ENCODE measurements around the gene PODNL1.

The PODNL1 gene

DNA sequence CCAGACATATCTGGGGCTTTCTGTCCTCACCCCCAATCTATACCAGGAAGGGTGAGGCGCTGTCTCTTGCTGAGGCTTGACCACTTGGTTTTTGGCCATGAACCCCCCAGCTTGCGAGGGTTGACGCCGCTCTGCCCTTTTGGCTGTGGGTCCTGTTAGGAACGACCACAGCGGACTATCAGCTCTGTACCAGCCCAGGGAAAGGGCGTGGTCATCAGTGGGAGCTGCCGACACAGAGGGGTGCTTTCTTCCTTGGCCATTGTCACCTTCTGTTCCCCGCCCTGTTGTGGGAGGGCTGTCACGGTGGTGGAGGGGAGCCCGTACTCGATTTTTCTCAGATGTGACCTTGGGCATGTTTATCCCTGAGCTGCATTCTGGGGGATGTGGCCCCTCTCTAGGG, 19.8 kb upstream of the PODNL1 start:
- TF ChIP-seq, protein P1, sequence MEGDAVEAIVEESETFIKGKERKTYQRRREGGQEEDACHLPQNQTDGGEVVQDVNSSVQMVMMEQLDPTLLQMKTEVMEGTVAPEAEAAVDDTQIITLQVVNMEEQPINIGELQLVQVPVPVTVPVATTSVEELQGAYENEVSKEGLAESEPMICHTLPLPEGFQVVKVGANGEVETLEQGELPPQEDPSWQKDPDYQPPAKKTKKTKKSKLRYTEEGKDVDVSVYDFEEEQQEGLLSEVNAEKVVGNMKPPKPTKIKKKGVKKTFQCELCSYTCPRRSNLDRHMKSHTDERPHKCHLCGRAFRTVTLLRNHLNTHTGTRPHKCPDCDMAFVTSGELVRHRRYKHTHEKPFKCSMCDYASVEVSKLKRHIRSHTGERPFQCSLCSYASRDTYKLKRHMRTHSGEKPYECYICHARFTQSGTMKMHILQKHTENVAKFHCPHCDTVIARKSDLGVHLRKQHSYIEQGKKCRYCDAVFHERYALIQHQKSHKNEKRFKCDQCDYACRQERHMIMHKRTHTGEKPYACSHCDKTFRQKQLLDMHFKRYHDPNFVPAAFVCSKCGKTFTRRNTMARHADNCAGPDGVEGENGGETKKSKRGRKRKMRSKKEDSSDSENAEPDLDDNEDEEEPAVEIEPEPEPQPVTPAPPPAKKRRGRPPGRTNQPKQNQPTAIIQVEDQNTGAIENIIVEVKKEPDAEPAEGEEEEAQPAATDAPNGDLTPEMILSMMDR (IDR thresholded peaks at IDR 0.05; ENCODE audit: low read depth, low read length, missing control alignments), result no peak
- in situ Hi-C loops (cut with HindIII; ENCODE audit: low sequenced_read_pairs), result no loop called here
- DNase-seq (ENCODE audit: low read depth), result no peak
- no peak overlapping the region for H3K4me3 ChIP-seq (ENCODE audit: low read depth, low read length)

DNA sequence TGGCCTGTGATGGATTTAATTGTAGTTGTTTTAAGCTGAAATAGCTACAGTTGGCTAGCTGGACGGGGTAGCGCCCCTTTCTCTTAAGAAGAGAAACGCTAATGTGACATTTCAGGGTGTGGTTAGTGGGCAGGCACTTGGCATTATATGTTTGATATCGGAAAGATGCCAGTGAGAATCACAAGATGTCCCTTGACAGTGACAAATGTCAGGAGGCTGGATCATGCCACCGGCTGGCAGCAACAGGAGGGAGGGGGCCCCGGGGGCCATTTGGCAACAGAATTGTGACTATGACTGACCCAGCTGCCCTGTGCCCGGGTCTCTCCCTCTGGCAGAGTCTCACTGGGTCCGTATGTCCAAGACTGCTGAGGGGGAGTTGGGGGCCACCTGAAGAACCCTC, 18.8 kb upstream of the PODNL1 start:
- no peak overlapping the region for H3K4me3 ChIP-seq (ENCODE audit: low read depth, low read length)
- DNase-seq (ENCODE audit: low read depth), result no peak
- in situ Hi-C loops (cut with HindIII; ENCODE audit: low sequenced_read_pairs), result no loop called here
- TF ChIP-seq, protein P1 (IDR thresholded peaks at IDR 0.05; ENCODE audit: low read depth, low read length, missing control alignments), result no peak

DNA sequence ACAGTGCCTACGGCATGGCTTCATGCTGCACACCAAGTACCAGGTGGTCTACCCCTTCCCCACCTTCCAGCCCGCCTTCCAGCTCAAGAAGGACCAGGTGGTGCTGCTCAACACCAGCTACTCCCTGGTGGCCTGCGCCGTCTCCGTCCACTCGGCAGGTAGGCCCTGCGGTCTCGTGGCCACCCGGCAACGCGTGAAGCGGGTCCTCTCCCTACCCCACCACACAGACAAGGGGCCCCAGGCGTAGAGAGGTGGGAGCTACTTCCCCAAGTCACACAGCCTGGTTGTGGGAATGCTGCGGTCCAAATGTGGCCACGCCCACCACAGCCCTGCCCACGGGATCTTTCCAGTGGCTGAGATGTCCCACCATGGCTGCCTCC, 18.1 kb upstream of the PODNL1 start:
- no peak for DNase-seq (ENCODE audit: low read depth)
- no peak overlapping the region for H3K4me3 ChIP-seq (ENCODE audit: low read depth, low read length)
- TF ChIP-seq, protein P1 (IDR thresholded peaks at IDR 0.05; ENCODE audit: low read depth, low read length, missing control alignments), result no peak
- in situ Hi-C loops (cut with HindIII; ENCODE audit: low sequenced_read_pairs), result no loop called here

DNA sequence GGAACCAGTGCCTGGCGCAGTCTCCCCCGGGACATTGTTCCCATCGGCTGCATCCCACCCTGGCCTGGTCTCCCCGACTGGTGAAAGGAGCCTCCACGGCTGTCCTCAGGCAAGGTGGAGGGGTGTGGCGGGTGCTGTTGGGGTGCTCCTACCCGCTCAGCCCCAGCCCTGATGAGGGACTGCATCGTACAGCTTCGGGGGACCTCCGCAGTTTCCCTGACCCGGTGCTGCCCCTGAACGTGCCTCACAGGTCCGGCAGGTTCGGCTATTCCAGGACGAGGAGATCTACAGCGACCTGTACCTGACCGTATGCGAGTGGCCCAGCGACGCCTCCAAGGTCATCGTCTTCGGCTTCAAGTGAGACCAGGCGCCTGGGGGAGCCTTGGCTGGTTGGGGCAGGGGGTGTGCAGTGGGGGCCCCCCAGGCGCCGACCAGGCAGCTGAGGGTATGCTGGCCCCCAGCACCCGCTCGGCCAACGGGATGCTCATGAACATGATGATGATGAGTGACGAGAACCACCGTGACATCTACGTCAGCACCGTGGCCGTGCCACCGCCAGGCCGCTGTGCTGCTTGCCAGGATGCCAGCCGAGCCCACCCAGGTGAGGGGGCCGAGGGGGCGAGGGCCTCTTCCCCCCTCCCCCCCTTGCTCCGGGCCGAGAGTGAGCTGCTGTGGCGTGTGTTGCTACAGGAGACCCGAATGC, 17.6 kb upstream of the PODNL1 start:
- TF ChIP-seq, protein P1 (IDR thresholded peaks at IDR 0.05; ENCODE audit: low read depth, low read length, missing control alignments), result no peak
- no peak overlapping the region for H3K4me3 ChIP-seq (ENCODE audit: low read depth, low read length)
- in situ Hi-C loops (cut with HindIII; ENCODE audit: low sequenced_read_pairs), result no loop called here
- no peak for DNase-seq (ENCODE audit: low read depth)

DNA sequence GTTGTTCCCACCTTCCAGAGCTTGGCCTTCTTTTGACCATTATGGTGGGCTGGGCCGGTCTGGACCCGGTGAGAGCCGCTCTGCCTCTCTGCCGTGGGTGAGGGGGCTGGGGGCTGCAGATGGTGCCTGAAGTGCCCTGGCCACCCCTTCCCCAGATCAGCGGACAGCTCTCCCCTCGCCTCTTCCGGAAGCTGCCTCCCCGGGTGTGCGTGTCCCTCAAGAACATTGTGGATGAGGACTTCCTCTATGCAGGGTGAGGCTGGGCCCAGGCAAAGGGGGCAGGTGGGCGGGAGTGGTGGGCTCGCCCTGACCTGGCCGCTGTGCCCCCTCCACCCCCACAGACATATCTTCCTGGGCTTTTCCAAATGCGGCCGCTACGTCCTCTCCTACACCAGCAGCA, 16.0 kb upstream of the PODNL1 start:
- no peak overlapping the region for H3K4me3 ChIP-seq (ENCODE audit: low read depth, low read length)
- in situ Hi-C loops (cut with HindIII; ENCODE audit: low sequenced_read_pairs), result no loop called here
- TF ChIP-seq, protein P1 (IDR thresholded peaks at IDR 0.05; ENCODE audit: low read depth, low read length, missing control alignments), result no peak
- DNase-seq (ENCODE audit: low read depth), result no peak

DNA sequence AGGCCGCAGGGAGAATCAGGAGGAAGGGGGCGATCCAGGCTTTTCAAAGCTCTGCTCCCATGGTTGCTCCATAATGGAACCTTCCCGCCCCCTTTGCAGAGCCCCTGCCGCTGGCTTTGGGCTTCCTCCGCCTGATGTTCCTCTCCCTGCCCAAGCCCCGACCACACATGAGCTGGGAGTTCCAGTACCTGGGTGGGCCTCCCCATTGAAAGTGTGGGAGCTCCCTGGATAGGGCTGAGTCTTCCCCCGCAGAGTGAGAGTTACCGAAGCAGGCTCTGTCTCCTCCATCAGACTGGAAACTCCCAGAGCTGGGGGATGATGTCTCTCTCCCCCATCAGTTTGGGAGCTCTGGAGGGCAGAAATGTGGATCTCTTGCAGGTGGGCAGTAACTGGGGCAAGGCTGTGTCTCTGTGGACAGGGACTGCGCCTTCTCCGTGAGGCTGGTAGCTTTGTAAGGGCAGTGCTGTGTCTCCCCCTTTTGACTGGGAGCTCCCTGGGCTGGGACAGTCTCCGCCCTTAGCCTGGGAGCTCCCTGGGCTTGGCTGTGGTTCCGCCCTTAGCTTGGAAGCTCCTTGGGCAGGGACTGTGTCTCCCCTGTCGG, 14.8 kb upstream of the PODNL1 start:
- in situ Hi-C loops (cut with HindIII; ENCODE audit: low sequenced_read_pairs), result no loop called here
- TF ChIP-seq, protein P1 (IDR thresholded peaks at IDR 0.05; ENCODE audit: low read depth, low read length, missing control alignments), result peak; percentile 9
- DNase-seq (ENCODE audit: low read depth), result no peak
- H3K4me3 ChIP-seq (ENCODE audit: low read depth, low read length), result peak overlapping the region; percentile 67

Data from astrocyte of the cerebellum (primary cell).